PC-9 (cell line): Measurements from ENCODE around the gene CACNG5.

Experiments
- CTCF ChIP-seq: fragments of 200-600 bp; sonication (generic); conservative IDR thresholded peaks from 2 replicates; pipeline ENCODE4 v1.6.1; 2017; ENCODE audit warnings: mixed run types, antibody characterized with exemption, mild to moderate bottlenecking, moderate library complexity
- EZH2 ChIP-seq: fragments of 200-600 bp; sonication (generic); IDR thresholded peaks from 2 replicates; pipeline ENCODE4 v1.8.0; 2017; ENCODE audit warnings: antibody characterized with exemption, low read depth

DNA sequence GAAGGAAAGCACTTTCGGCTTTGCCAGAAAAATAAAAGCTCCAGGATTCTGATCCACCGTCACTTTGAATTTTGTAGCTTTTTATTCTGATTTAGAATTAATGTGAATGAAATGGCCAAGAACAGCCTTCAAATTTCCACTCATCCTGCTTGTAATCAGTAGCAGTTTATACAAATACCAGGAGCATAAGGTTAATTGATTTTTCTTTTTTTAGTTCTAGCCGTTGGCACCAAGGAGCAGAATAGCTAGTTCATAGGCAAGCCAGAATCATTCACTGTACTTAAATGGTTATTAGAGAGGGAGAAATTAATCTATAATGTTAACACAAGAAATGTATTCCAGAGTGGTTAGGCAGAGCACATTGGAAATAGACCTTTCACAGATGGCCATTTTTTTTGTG lies 41.1 kb upstream of the CACNG5 start:
- no peak for TF ChIP-seq CTCF
- TF ChIP-seq EZH2, result no peak
